ENCODE measurements around the gene OSBPL8.

OSBPL8 gene

GRCh38 chr12:76533331-76533730 is 26.2 kb downstream of the OSBPL8 start:
- no peak overlapping the region for H3K14ac ChIP-seq (ENCODE audit: low read length)
- H2BK15ac ChIP-seq (ENCODE audit: low read length): no peak overlapping the region
- no peak overlapping the region for H3K4ac ChIP-seq (ENCODE audit: low read length)
- no peak for DNase-seq (ENCODE audit: low spot score)
- no peak overlapping the region for H2BK5ac ChIP-seq (ENCODE audit: low read length)
- no peak overlapping the region for H2AK5ac ChIP-seq (ENCODE audit: low read depth, low read length)
- H3K9ac ChIP-seq (ENCODE audit: low read depth, low read length, poor library complexity): no peak overlapping the region
- H2AFZ ChIP-seq (ENCODE audit: low read length): no peak overlapping the region
- H3K79me1 ChIP-seq (ENCODE audit: low read depth, low read length): no peaks in the 10 kb centered on the region
- H3K23ac ChIP-seq (ENCODE audit: low read depth, low read length, poor library complexity): no peak overlapping the region
- WGBS, 2 donors (ENCODE audit: extremely low coverage in 2 of 2, insufficient read length in 2 of 2, insufficient replicate concordance in 1 of 2): no CpG with 5 or more reads among the region's 5 CpGs
- no peaks in the 10 kb centered on the region for H3K27me3 ChIP-seq (ENCODE audit: control insufficient read depth in 3 of 3, insufficient read depth in 3 of 3, low read depth in 1 of 3, low read length in 3 of 3)
- no peak overlapping the region for H2BK120ac ChIP-seq (ENCODE audit: low read depth, low read length)
- H4K91ac ChIP-seq (ENCODE audit: low read depth, low read length, poor library complexity): no peak overlapping the region
- H3K9me3 ChIP-seq (replicated peaks in 1 of 2; ENCODE audit: control insufficient read depth in 2 of 2, insufficient read depth in 1 of 2, low read depth in 1 of 2, low read length in 2 of 2): peaks cover 0 to 5% of the 10 kb centered on the region in 2 donors
- H2BK12ac ChIP-seq (ENCODE audit: low read length): no peak overlapping the region
- H3K18ac ChIP-seq (ENCODE audit: low read length): no peak overlapping the region
- H4K8ac ChIP-seq (ENCODE audit: low read depth, low read length): no peak overlapping the region
- peaks cover 0 to 7% of the 10 kb centered on the region in 2 donors for H3K36me3 ChIP-seq (replicated peaks in 1 of 2; ENCODE audit: control insufficient read depth in 2 of 2, insufficient read depth in 2 of 2, low read length in 2 of 2)
- no peaks in the 10 kb centered on the region for H3K4me1 ChIP-seq (ENCODE audit: control insufficient read depth in 2 of 2, insufficient read depth in 1 of 2, low read depth in 1 of 2, low read length in 2 of 2)
- no peak overlapping the region for H3K4me2 ChIP-seq (ENCODE audit: insufficient read depth, low read length, poor library complexity, severe bottlenecking)
- no peak overlapping the region for H3K4me3 ChIP-seq (ENCODE audit: low read length in 2 of 2)
- no peak overlapping the region for H3K27ac ChIP-seq (replicated peaks; ENCODE audit: low read length)

GRCh38 chr12:76532520-76532919 is 27.1 kb downstream of the OSBPL8 start:
- H3K23ac ChIP-seq (ENCODE audit: low read depth, low read length, poor library complexity): no peak overlapping the region
- no peak overlapping the region for H2BK15ac ChIP-seq (ENCODE audit: low read length)
- H3K9me3 ChIP-seq (replicated peaks in 1 of 2; ENCODE audit: control insufficient read depth in 2 of 2, insufficient read depth in 1 of 2, low read depth in 1 of 2, low read length in 2 of 2): peaks cover 0 to 9% of the 10 kb centered on the region in 2 donors
- no peak overlapping the region for H3K27ac ChIP-seq (replicated peaks; ENCODE audit: low read length)
- no peak overlapping the region for H2BK5ac ChIP-seq (ENCODE audit: low read length)
- H3K4me2 ChIP-seq (ENCODE audit: insufficient read depth, low read length, poor library complexity, severe bottlenecking): no peak overlapping the region
- no peak overlapping the region for H4K91ac ChIP-seq (ENCODE audit: low read depth, low read length, poor library complexity)
- DNase-seq (ENCODE audit: low spot score): no peak
- H2AK5ac ChIP-seq (ENCODE audit: low read depth, low read length): no peak overlapping the region
- H3K18ac ChIP-seq (ENCODE audit: low read length): no peak overlapping the region
- no peaks in the 10 kb centered on the region for H3K4me1 ChIP-seq (ENCODE audit: control insufficient read depth in 2 of 2, insufficient read depth in 1 of 2, low read depth in 1 of 2, low read length in 2 of 2)
- no peak overlapping the region for H3K9ac ChIP-seq (ENCODE audit: low read depth, low read length, poor library complexity)
- H3K27me3 ChIP-seq (ENCODE audit: control insufficient read depth in 3 of 3, insufficient read depth in 3 of 3, low read depth in 1 of 3, low read length in 3 of 3): no peaks in the 10 kb centered on the region
- peaks cover 0 to 7% of the 10 kb centered on the region in 2 donors for H3K36me3 ChIP-seq (replicated peaks in 1 of 2; ENCODE audit: control insufficient read depth in 2 of 2, insufficient read depth in 2 of 2, low read length in 2 of 2)
- no CpG with 5 or more reads among the region's 4 CpGs for WGBS, 2 donors (ENCODE audit: extremely low coverage in 2 of 2, insufficient read length in 2 of 2, insufficient replicate concordance in 1 of 2)
- H3K79me1 ChIP-seq (ENCODE audit: low read depth, low read length): no peaks in the 10 kb centered on the region
- H2BK12ac ChIP-seq (ENCODE audit: low read length): no peak overlapping the region
- H2AFZ ChIP-seq (ENCODE audit: low read length): no peak overlapping the region
- H3K4ac ChIP-seq (ENCODE audit: low read length): no peak overlapping the region
- no peak overlapping the region for H3K14ac ChIP-seq (ENCODE audit: low read length)
- H2BK120ac ChIP-seq (ENCODE audit: low read depth, low read length): no peak overlapping the region
- no peak overlapping the region for H3K4me3 ChIP-seq (ENCODE audit: low read length in 2 of 2)
- no peak overlapping the region for H4K8ac ChIP-seq (ENCODE audit: low read depth, low read length)

- no peaks in the 10 kb centered on the region for H3K27me3 ChIP-seq (ENCODE audit: control insufficient read depth in 3 of 3, insufficient read depth in 3 of 3, low read depth in 1 of 3, low read length in 3 of 3)
- peaks cover 0 to 5% of the 10 kb centered on the region in 2 donors for H3K36me3 ChIP-seq (replicated peaks in 1 of 2; ENCODE audit: control insufficient read depth in 2 of 2, insufficient read depth in 2 of 2, low read length in 2 of 2)
- no peak overlapping the region for H3K23ac ChIP-seq (ENCODE audit: low read depth, low read length, poor library complexity)
- H2BK5ac ChIP-seq (ENCODE audit: low read length): no peak overlapping the region
- H3K4ac ChIP-seq (ENCODE audit: low read length): no peak overlapping the region
- no peak for DNase-seq (ENCODE audit: low spot score)
- H2AK5ac ChIP-seq (ENCODE audit: low read depth, low read length): no peak overlapping the region
- H2BK120ac ChIP-seq (ENCODE audit: low read depth, low read length): no peak overlapping the region
- no peaks in the 10 kb centered on the region for H3K4me1 ChIP-seq (ENCODE audit: control insufficient read depth in 2 of 2, insufficient read depth in 1 of 2, low read depth in 1 of 2, low read length in 2 of 2)
- no peak overlapping the region for H4K8ac ChIP-seq (ENCODE audit: low read depth, low read length)
- H3K14ac ChIP-seq (ENCODE audit: low read length): no peak overlapping the region
- no peak overlapping the region for H3K9ac ChIP-seq (ENCODE audit: low read depth, low read length, poor library complexity)
- no peak overlapping the region for H4K91ac ChIP-seq (ENCODE audit: low read depth, low read length, poor library complexity)
- H2BK15ac ChIP-seq (ENCODE audit: low read length): no peak overlapping the region
- no peak overlapping the region for H2AFZ ChIP-seq (ENCODE audit: low read length)
- no peak overlapping the region for H3K4me3 ChIP-seq (ENCODE audit: low read length in 2 of 2)
- no peak overlapping the region for H2BK12ac ChIP-seq (ENCODE audit: low read length)
- H3K4me2 ChIP-seq (ENCODE audit: insufficient read depth, low read length, poor library complexity, severe bottlenecking): no peak overlapping the region
- no peak overlapping the region for H3K18ac ChIP-seq (ENCODE audit: low read length)
- H3K27ac ChIP-seq (replicated peaks; ENCODE audit: low read length): no peak overlapping the region
- no peaks in the 10 kb centered on the region for H3K79me1 ChIP-seq (ENCODE audit: low read depth, low read length)
- peaks cover 0 to 11% of the 10 kb centered on the region in 2 donors for H3K9me3 ChIP-seq (replicated peaks in 1 of 2; ENCODE audit: control insufficient read depth in 2 of 2, insufficient read depth in 1 of 2, low read depth in 1 of 2, low read length in 2 of 2)
Observed at GRCh38 chr12:76531056-76531455, 28.5 kb downstream of the OSBPL8 start.

GRCh38 chr12:76530516-76530915 is 29.1 kb downstream of the OSBPL8 start:
- Histone ChIP-seq H3K4ac (ENCODE audit: low read length) (no peak overlapping the region), H3K27me3 (ENCODE audit: control insufficient read depth in 3 of 3, insufficient read depth in 3 of 3, low read depth in 1 of 3, low read length in 3 of 3) (no peaks in the 10 kb centered on the region), H2BK5ac (ENCODE audit: low read length) (no peak overlapping the region), H3K27ac (replicated peaks; ENCODE audit: low read length) (no peak overlapping the region), H3K14ac (ENCODE audit: low read length) (no peak overlapping the region), H2BK15ac (ENCODE audit: low read length) (no peak overlapping the region), H3K9me3 (replicated peaks in 1 of 2; ENCODE audit: control insufficient read depth in 2 of 2, insufficient read depth in 1 of 2, low read depth in 1 of 2, low read length in 2 of 2) (peaks cover 0 to 6% of the 10 kb centered on the region in 2 donors), H2BK120ac (ENCODE audit: low read depth, low read length) (no peak overlapping the region), H3K79me1 (ENCODE audit: low read depth, low read length) (no peaks in the 10 kb centered on the region), H3K36me3 (replicated peaks in 1 of 2; ENCODE audit: control insufficient read depth in 2 of 2, insufficient read depth in 2 of 2, low read length in 2 of 2) (peaks cover 0 to 5% of the 10 kb centered on the region in 2 donors), H3K4me1 (ENCODE audit: control insufficient read depth in 2 of 2, insufficient read depth in 1 of 2, low read depth in 1 of 2, low read length in 2 of 2) (no peaks in the 10 kb centered on the region), H3K4me3 (ENCODE audit: low read length in 2 of 2) (no peak overlapping the region), H3K23ac (ENCODE audit: low read depth, low read length, poor library complexity) (no peak overlapping the region), H3K18ac (ENCODE audit: low read length) (no peak overlapping the region), H4K8ac (ENCODE audit: low read depth, low read length) (no peak overlapping the region), H4K91ac (ENCODE audit: low read depth, low read length, poor library complexity) (no peak overlapping the region), H2BK12ac (ENCODE audit: low read length) (no peak overlapping the region), H3K4me2 (ENCODE audit: insufficient read depth, low read length, poor library complexity, severe bottlenecking) (no peak overlapping the region), H2AK5ac (ENCODE audit: low read depth, low read length) (no peak overlapping the region), H3K9ac (ENCODE audit: low read depth, low read length, poor library complexity) (no peak overlapping the region), H2AFZ (ENCODE audit: low read length) (no peak overlapping the region)
- no CpG with 5 or more reads among the region's 1 CpG for WGBS, 2 donors (ENCODE audit: extremely low coverage in 2 of 2, insufficient read length in 2 of 2, insufficient replicate concordance in 1 of 2)
- DNase-seq (ENCODE audit: low spot score): no peak
